ENCODE results near the gene SEPTIN1. TPM values are rescaled to one million over a fixed set of nuclear protein-coding genes. Genes with fewer than 3 reads are reported as not detected.
A peak's percentile ranks its signal among the peaks of the same experiment; 100 is the strongest.

Gene SEPTIN1, protein sequence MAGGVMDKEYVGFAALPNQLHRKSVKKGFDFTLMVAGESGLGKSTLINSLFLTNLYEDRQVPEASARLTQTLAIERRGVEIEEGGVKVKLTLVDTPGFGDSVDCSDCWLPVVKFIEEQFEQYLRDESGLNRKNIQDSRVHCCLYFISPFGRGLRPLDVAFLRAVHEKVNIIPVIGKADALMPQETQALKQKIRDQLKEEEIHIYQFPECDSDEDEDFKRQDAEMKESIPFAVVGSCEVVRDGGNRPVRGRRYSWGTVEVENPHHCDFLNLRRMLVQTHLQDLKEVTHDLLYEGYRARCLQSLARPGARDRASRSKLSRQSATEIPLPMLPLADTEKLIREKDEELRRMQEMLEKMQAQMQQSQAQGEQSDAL
- total RNA-seq: 2.3 TPM
- long read RNA-seq, partial matches to known transcripts: 1 of 2 reads
- long read RNA-seq, other reads (novel, unspliced or antisense): 1 of 2 reads

GRCh38 chr16:30382111-30382881, at the start of gene SEPTIN1:
Gene SEPTIN1 (minus strand): TSS chr16:30382561. CDS start chr16:30382542, 19 bp downstream.
- DNase-seq (ENCODE audit: low spot score): no peak

- DNase-seq (ENCODE audit: low spot score): no peak
Observed at GRCh38 chr16:30430428-30430970, 48.1 kb upstream of the SEPTIN1 start.

GRCh38 chr16:30429678-30430427, 47.5 kb upstream of the SEPTIN1 start, which contains the start of gene DCTPP1:
Gene DCTPP1 (minus strand): TSS chr16:30430030. CDS start chr16:30429980, 50 bp downstream.
- DNase-seq (ENCODE audit: low spot score): peak; percentile 95

DNA sequence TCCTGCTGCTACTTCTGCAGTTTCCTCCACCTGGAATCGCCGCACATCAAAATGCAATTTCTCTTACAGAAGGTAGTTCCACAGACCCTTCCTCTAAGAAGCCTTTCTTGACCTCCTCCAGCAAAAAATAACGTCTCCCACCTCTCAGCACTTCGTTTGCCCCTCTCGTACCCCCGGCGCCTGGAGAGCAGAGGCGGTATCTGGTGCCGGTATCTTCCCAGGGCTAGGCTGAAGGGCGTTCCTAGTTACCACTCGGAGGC, 47.0 kb upstream of the SEPTIN1 start:
- DNase-seq (ENCODE audit: low spot score): no peak

DNA sequence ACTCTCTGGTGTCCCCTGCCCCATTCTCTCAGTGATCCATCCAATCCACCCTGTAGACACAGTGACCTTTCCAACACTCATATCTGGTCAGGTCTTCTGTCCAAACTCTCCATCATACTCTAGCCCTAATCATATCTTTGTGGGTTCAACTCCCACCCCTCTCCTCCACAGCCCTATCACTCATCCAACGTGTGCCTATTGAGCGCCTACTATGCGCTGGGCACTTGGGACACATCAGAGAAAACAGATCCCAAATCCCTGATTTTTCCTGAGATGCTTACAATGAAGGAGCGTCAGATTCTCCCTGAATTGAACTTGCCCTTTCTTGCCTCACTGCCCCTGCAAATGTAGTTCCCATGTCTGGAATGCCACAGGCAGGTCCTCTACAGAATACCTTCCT, 45.7 kb upstream of the SEPTIN1 start:
- DNase-seq (ENCODE audit: low spot score): no peak

DNA sequence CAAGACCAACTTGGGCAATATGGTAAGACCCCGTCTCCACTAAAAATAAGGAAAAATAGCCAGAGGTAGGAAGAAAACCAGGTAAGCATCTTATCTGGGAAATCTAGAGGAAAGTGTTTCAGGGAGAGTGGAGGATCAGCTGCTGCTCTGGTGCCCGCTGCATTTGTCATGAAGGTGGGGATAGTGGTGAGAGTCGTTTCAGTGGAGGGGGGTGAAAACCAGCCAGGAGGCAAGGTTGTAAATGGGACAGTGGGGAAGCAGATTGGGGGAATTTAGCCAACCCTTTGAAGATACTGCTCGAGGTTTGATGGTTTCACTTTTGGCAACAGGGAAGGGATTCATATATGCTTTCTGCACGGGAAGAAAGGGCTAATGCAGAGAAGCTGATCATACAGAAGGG, 38.6 kb upstream of the SEPTIN1 start:
- DNase-seq (ENCODE audit: low spot score): no peak

- no peak for DNase-seq (ENCODE audit: low spot score)
Observed at GRCh38 chr16:30418350-30419181, 36.2 kb upstream of the SEPTIN1 start.

GRCh38 chr16:30417529-30418349, 35.4 kb upstream of the SEPTIN1 start:
- DNase-seq (ENCODE audit: low spot score): peak; percentile 92

DNA sequence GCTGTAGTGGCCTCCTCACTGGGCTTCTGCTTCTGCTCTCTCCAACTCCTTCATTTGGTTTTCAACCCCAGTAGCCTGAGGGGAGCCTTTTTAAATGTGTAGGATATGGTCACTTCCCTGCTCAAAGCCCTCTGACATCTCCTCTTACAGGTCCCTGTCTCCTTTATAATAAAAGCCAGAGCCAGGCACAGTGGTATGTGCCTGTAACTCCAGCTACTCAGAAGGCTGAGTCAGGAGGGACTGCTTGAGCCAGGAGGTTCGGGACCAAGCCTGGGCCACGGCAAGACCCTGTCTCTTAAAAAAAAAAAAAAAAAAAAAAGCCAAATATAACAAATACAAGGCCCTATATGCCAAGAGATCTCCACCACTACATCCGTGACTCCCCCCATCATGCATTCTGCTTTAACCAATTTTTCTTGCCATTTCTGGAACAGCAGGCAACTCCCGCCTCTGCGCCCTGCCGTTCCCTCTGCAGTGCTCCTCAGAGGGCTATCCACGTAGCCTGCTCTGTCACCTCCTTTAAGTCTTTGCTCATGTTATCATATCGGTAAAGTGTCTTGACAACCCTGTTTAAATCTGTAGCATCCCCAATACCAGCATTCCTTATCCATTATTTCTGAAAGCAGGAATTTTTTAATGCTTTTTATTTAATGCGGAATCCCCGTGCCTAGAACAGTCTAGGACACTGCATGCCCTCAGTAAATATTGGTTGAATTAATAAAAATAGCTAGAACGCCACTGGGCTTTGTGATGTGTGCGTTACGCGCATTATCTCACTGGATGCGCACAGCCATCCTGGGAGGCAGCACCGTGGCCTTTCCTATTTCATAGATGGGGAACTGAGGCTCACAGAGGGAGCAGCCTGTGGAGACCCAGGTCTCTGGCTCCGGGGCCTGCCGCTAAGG, 34.5 kb upstream of the SEPTIN1 start:
- no peak for DNase-seq (ENCODE audit: low spot score)

- no peak for DNase-seq (ENCODE audit: low spot score)
Observed at GRCh38 chr16:30416047-30416603, 33.8 kb upstream of the SEPTIN1 start.

DNA sequence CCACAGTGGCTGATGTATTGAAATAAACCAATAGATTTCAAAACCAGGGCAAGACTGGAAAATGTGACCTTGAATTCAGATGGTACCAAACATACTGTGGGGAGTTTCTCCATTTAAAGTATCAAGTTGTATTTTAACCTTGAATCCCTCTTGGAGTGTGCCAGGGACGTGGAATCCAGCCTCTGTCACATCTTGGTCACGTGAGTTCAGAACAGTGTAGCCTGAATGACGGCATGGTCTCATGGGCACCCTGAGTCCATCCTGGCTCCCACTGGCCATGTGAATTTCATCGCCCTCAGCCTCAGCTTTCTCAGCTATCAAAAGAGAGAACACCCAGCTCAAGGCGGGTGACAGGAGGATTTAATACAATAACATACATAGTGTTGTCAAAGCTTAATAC, 31.8 kb upstream of the SEPTIN1 start:
- no peak for DNase-seq (ENCODE audit: low spot score)

- DNase-seq (ENCODE audit: low spot score): no peak
Observed at GRCh38 chr16:30413112-30413806, 30.9 kb upstream of the SEPTIN1 start.

DNA sequence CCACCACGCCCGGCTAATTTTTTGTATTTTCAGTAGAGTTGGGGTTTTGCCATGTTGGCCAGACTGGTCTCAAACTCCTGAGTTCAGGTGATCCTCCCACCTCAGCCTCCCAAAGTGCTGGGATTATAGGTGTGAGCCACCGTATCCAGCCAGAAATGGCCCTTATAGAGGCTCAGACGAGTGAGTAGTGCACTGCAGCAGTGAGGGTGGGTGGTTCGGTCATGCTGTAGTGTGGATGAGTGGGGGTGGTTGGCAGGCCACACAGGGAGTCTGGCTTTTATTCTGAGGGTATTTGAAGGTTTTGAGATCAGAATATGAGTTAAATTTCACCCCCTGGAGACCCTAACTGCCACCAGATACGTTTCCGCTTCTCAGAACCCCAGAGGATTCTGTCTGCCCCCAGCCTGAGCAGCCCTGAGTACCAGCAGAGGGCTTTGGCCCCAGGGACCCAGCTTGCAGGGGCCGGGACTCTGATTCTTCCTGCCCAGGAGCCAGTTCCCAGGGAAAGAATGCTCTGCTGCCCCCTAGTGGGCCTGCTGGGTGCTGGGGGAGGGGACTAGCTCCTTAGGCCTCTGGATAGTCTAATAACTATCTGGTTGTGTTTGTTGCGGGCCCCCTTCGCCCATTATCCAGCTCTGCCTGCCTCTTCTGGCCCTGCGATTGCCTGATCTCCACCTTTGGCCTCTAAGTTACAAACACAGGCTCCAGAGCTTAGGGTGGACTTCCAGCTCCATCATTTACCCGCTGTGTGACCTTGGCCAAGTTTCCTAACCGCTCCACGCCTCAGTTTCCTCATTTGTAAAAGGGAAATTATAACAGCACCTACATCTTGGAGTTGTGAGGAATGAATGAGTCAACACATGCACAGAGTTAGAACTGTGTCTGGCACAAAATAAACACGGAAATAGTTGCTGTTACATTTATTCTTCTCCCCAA, 27.0 kb upstream of the SEPTIN1 start:
- peak; percentile 97 for DNase-seq (ENCODE audit: low spot score)

GRCh38 chr16:30407804-30408534, 25.6 kb upstream of the SEPTIN1 start:
- DNase-seq (ENCODE audit: low spot score): no peak

- DNase-seq (ENCODE audit: low spot score): peak; percentile 97
Observed at GRCh38 chr16:30407102-30407803, 24.9 kb upstream of the SEPTIN1 start, which contains the start of gene ZNF771. Gene ZNF771 (plus strand): TSS chr16:30407606. CDS start chr16:30408054, 448 bp downstream.
